ENCODE measurements around the gene DNAJC25. TPM values are rescaled to one million over a fixed set of nuclear protein-coding genes. Genes with fewer than 3 reads are reported as not detected.
A peak's percentile ranks its signal among the peaks of the same experiment; 100 is the strongest.
"Not testable (repeated sequence)": the region's sequence is repeated elsewhere in the genome, so short reads cannot be mapped to it uniquely, and the experiment has no call there.

DNAJC25 gene
- total RNA-seq, 1 experiment from 2014 or later: 7.9 TPM

DNA sequence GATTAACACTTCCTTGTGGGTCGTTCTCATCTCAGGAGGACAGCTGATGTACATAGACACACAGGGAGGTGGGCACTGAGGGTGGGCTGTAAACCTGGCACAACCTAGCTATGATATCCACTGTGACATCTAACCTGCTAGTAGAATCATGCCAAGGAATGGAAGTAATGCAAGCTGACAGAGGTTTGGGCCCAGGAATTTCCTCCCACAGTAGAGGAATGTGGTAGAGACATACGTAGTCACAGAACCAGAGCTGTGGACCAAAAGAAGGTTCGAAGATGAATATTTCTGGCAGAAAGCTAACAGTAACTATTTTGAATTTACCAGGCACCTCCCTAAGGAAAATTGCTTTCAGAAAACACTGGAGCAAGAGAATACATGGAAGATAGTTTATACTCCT lies 15.2 kb upstream of the DNAJC25 start:
- no peaks in the 10 kb centered on the region for H3K9me2 ChIP-seq (ENCODE audit: insufficient read depth)
- peaks cover 10% of the 10 kb centered on the region; the same call in 1 of the 2 replicates for H3F3A ChIP-seq (ENCODE audit: insufficient read depth, low read depth)
- peaks cover 14% of the 10 kb centered on the region for H3K4me1 ChIP-seq (replicated peaks; ENCODE audit: insufficient read depth)
- no peak overlapping the region for H3K4me2 ChIP-seq
- no peaks in the 10 kb centered on the region for H3K36me3 ChIP-seq (ENCODE audit: low read depth)
- intact Hi-C loops (cut with micrococcal nuclease; ENCODE audit: unreplicated experiment): no loop called here
- ChIA-PET CTCF (interaction anchor here (0.6 kb wide), 1 partner anchor 260 kb away, joined by 3 read pairs; no protein-coding TSS in a partner anchor), POLR2A (ENCODE audit: unreplicated experiment) (interaction anchor here (0.6 to 0.7 kb wide), 3 partner anchors 11 to 426 kb away, joined by 3 to 4 read pairs (median 3); partner anchors contain the start of gene DNAJC25)
- H3K27ac ChIP-seq: no peak overlapping the region
- no peak overlapping the region for H3K4me3 ChIP-seq
- H3K27me3 ChIP-seq (ENCODE audit: insufficient read depth, low read depth): no peaks in the 10 kb centered on the region
- no TSS peak for BruUV-seq (replicated peaks)
- no peak overlapping the region for H2AFZ ChIP-seq
- no peaks in the 10 kb centered on the region for H4K20me1 ChIP-seq (ENCODE audit: insufficient read depth)
- no peak for DNase-seq
- TF ChIP-seq CTCF (conservative IDR thresholded peaks at IDR 0.05) (no peak), EZH2 (IDR thresholded peaks at IDR 0.05; ENCODE audit: low read depth) (no peak)
- H3K79me2 ChIP-seq (ENCODE audit: low read depth): no peaks in the 10 kb centered on the region
- no peaks in the 10 kb centered on the region for H3K9me3 ChIP-seq (ENCODE audit: insufficient read depth, low read depth)

- H3K9me3 ChIP-seq (ENCODE audit: insufficient read depth, low read depth); DNase-seq; H2AFZ ChIP-seq; H3K27me3 ChIP-seq (ENCODE audit: insufficient read depth, low read depth); H3K4me2 ChIP-seq; CTCF ChIA-PET; H3K9me2 ChIP-seq (ENCODE audit: insufficient read depth); POLR2A ChIA-PET (ENCODE audit: unreplicated experiment); H3K4me3 ChIP-seq; H3K27ac ChIP-seq; BruUV-seq (replicated peaks); H3K36me3 ChIP-seq (ENCODE audit: low read depth); H3K79me2 ChIP-seq (ENCODE audit: low read depth); H4K20me1 ChIP-seq (ENCODE audit: insufficient read depth); intact Hi-C loops (cut with micrococcal nuclease; ENCODE audit: unreplicated experiment): not testable (repeated sequence)
- peaks cover 20% of the 10 kb centered on the region for H3K4me1 ChIP-seq (replicated peaks; ENCODE audit: insufficient read depth)
- H3F3A ChIP-seq (ENCODE audit: insufficient read depth, low read depth): peaks cover 23% of the 10 kb centered on the region
These were observed 13.8 kb upstream of the DNAJC25 start for GRCh38 chr9:111617349-111617748.

GRCh38 chr9:111621895-111622480 lies 9.1 kb upstream of the DNAJC25 start:
- Histone ChIP-seq H3K27ac (peak overlapping the region; percentile 73), H4K20me1 (ENCODE audit: insufficient read depth) (no peaks in the 10 kb centered on the region), H3K9me3 (ENCODE audit: insufficient read depth, low read depth) (0 out of 2 replicates have a peak, but pooled peaks cover 6% of the 10 kb centered on the region), H3K4me2 (peak overlapping the region; percentile 40), H3F3A (ENCODE audit: insufficient read depth, low read depth) (peaks cover 33% of the 10 kb centered on the region), H3K27me3 (ENCODE audit: insufficient read depth, low read depth) (no peaks in the 10 kb centered on the region), H3K79me2 (ENCODE audit: low read depth) (no peaks in the 10 kb centered on the region), H3K4me3 (no peak overlapping the region), H3K9me2 (ENCODE audit: insufficient read depth) (no peaks in the 10 kb centered on the region), H3K4me1 (replicated peaks; ENCODE audit: insufficient read depth) (peaks cover 32% of the 10 kb centered on the region), H2AFZ (no peak overlapping the region), H3K36me3 (ENCODE audit: low read depth) (no peaks in the 10 kb centered on the region)
- no TSS peak for BruUV-seq (replicated peaks)
- intact Hi-C loops (cut with micrococcal nuclease; ENCODE audit: unreplicated experiment): loop anchor here (1.0 to 2.0 kb wide), 2 partner anchors 24 to 41 kb away; no protein-coding TSS in a partner anchor
- CTCF ChIA-PET: interaction anchor here (0.6 to 1.5 kb wide), 5 partner anchors 10 to 1025 kb away, joined by 3 to 6 read pairs (median 4); no protein-coding TSS in a partner anchor
- DNase-seq: peak in 1 of 2 experiments; percentile 26
- POLR2A ChIA-PET (ENCODE audit: unreplicated experiment): interaction anchor here (0.6 kb wide), 3 partner anchors 17 to 23 kb away, joined by 9 to 13 read pairs (median 9); no protein-coding TSS in a partner anchor
- TF ChIP-seq EZH2 (IDR thresholded peaks at IDR 0.05; ENCODE audit: low read depth): no peak
- TF ChIP-seq CTCF (conservative IDR thresholded peaks at IDR 0.05): peak; percentile 68
